HL-60 (cell line): Measurements from ENCODE around the gene GPR62.

Source experiments
- DNase-seq, 2 experiments: peaks; one replicate each; pipeline ENCODE4 v3.0.0-alpha.2; 2010 to 2020; ENCODE audit warnings: low read depth in 1 of 2, low spot score in 1 of 2
- H3K27ac ChIP-seq: fragments of 250-450 bp; sonication (Bioruptor Pico); replicated peaks from 2 replicates; pipeline ENCODE4 v1.5.1; 2020; ENCODE audit warnings: mild to moderate bottlenecking, moderate library complexity
- H3K27me3 ChIP-seq: fragments of 250-450 bp; sonication (Bioruptor Pico); 2 replicates; pipeline ENCODE4 v1.5.1; 2021; ENCODE audit warnings: mild to moderate bottlenecking, moderate library complexity; ENCODE audit not compliant: insufficient read depth, poor library complexity, severe bottlenecking
- H3K4me3 ChIP-seq: replicated peaks from 2 replicates; pipeline ENCODE4 v1.5.1; 2011; ENCODE audit warnings: mild to moderate bottlenecking, control low read depth, low read length; ENCODE audit not compliant: insufficient read depth
- GABPA ChIP-seq: IDR thresholded peaks from 2 replicates; pipeline ENCODE4 v1.6.1; 2012; ENCODE audit warnings: low read depth
- POLR2AphosphoS5 ChIP-seq: IDR thresholded peaks from 2 replicates; pipeline ENCODE4 v1.6.1; 2012; ENCODE audit warnings: low read depth
- SPI1 ChIP-seq: IDR thresholded peaks from 2 replicates; pipeline ENCODE4 v1.6.1; 2012; ENCODE audit warnings: low read depth, mild to moderate bottlenecking, borderline replicate concordance
- TF ChIP-seq, protein P1 (sequence below): IDR thresholded peaks from 2 replicates; pipeline ENCODE4 v1.6.1; 2012; ENCODE audit warnings: low read depth; ENCODE audit not compliant: insufficient replicate concordance
- TF ChIP-seq, protein P2 (sequence below): IDR thresholded peaks from one replicate; pipeline ENCODE4 v1.5.1; 2011; ENCODE audit warnings: low read length, control low read depth, inconsistent platforms; ENCODE audit not compliant: insufficient read depth

The GPR62 gene

DNA sequence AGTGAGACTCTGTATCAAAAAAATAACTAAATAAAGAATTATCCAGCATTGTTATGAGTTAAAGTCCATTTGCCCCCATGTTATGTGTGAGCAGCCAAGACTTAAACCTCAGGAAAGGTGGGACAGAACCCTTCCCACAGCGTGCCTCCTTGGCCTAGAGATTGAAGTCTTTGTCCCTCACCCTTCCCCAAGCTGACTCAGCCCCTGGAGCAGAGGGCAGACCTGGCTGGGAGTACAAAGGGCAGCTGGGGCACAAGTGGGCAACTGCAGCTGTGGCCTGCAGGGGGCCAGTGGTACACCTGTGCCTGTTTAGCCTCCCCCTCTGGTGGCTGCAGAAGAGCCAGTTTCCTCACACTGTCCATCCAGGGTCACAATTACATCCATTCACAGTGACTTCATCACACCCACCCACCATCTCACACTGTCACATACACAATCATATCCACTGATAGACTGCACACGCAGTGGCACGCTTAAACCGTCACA is 27.2 kb downstream of the GPR62 start:
- peak in 1 of 2 experiments; percentile 50 for DNase-seq
- Histone ChIP-seq H3K27me3 (no peaks in the 10 kb centered on the region), H3K4me3 (peak overlapping the region; percentile 66), H3K27ac (peak overlapping the region; percentile 78)
- TF ChIP-seq, protein P1, sequence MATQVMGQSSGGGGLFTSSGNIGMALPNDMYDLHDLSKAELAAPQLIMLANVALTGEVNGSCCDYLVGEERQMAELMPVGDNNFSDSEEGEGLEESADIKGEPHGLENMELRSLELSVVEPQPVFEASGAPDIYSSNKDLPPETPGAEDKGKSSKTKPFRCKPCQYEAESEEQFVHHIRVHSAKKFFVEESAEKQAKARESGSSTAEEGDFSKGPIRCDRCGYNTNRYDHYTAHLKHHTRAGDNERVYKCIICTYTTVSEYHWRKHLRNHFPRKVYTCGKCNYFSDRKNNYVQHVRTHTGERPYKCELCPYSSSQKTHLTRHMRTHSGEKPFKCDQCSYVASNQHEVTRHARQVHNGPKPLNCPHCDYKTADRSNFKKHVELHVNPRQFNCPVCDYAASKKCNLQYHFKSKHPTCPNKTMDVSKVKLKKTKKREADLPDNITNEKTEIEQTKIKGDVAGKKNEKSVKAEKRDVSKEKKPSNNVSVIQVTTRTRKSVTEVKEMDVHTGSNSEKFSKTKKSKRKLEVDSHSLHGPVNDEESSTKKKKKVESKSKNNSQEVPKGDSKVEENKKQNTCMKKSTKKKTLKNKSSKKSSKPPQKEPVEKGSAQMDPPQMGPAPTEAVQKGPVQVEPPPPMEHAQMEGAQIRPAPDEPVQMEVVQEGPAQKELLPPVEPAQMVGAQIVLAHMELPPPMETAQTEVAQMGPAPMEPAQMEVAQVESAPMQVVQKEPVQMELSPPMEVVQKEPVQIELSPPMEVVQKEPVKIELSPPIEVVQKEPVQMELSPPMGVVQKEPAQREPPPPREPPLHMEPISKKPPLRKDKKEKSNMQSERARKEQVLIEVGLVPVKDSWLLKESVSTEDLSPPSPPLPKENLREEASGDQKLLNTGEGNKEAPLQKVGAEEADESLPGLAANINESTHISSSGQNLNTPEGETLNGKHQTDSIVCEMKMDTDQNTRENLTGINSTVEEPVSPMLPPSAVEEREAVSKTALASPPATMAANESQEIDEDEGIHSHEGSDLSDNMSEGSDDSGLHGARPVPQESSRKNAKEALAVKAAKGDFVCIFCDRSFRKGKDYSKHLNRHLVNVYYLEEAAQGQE: no peak
- TF ChIP-seq, protein P2, sequence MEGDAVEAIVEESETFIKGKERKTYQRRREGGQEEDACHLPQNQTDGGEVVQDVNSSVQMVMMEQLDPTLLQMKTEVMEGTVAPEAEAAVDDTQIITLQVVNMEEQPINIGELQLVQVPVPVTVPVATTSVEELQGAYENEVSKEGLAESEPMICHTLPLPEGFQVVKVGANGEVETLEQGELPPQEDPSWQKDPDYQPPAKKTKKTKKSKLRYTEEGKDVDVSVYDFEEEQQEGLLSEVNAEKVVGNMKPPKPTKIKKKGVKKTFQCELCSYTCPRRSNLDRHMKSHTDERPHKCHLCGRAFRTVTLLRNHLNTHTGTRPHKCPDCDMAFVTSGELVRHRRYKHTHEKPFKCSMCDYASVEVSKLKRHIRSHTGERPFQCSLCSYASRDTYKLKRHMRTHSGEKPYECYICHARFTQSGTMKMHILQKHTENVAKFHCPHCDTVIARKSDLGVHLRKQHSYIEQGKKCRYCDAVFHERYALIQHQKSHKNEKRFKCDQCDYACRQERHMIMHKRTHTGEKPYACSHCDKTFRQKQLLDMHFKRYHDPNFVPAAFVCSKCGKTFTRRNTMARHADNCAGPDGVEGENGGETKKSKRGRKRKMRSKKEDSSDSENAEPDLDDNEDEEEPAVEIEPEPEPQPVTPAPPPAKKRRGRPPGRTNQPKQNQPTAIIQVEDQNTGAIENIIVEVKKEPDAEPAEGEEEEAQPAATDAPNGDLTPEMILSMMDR: peak; percentile 58

DNA sequence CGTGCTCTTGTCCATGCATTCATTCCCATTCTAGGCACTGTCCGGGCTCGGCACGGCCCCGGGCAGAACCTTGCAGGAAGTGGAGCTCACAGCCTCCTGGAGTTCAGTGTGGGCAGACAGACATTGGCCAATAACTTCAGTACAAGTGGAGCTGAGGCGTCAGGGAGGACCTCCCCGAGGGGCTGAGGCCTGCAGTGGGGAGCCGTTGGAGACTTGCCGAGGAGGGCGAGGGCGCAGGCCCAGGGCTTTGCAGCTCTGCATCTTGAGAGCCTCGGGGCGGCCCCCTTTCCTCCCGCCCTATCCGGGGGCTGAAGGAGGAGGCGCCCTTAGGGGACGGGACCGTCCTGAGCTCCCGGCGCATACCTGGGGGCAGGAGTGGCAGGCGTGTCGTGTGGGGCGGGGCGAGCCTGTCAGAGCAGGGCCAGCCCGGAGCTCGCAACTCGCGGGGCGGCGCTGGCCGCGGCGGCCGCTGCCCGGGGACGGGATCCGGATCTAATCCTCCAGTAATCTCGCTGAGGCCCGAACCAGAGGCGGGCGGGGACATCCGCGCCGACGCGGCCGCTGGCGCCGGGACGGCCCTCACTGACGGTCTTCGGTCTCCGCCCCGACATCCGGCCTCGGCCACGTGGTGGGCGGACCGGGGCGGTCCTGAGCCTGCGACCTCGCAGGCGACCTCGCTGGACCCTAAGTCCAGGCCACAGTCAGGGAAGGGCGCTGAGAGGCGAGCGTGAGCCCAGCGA is 27.8 kb downstream of the GPR62 start, which contains the start of gene ACY1:
TSS of gene ACY1 (plus strand) at position 698 of the 740 bp plus-strand sequence. CDS start 530 bp downstream, outside the sequence.
- peak; percentile 79 to 85 for DNase-seq
- Histone ChIP-seq H3K27me3 (no peaks in the 10 kb centered on the region), H3K4me3 (peak within 1 kb of the TSS; percentile 66), H3K27ac (peak within 1 kb of the TSS; percentile 78)
- TF ChIP-seq, protein P1: peak; percentile 10
- TF ChIP-seq POLR2AphosphoS5: peak; percentile 58
- TF ChIP-seq SPI1: no peak
- TF ChIP-seq, protein P2: no peak
- 0 out of 2 replicates have a peak, but pooled peaks have one; percentile 43 for TF ChIP-seq GABPA

- Histone ChIP-seq H3K4me3 (peak overlapping the region; percentile 66), H3K27me3 (no peaks in the 10 kb centered on the region), H3K27ac (peak overlapping the region; percentile 78)
- TF ChIP-seq, protein P2: no peak
- no peak for DNase-seq
These were observed 28.5 kb downstream of the GPR62 start for GRCh38 chr3:51983578-51984268.
